HG03378 (cell line): ENCODE results near the gene PATL1.
"Not testable (repeated sequence)": the region's sequence is repeated elsewhere in the genome, so short reads cannot be mapped to it uniquely, and the experiment has no call there.

Source experiments
- ATAC-seq: cut with Tn5 transposase; IDR thresholded peaks from one replicate; pipeline ENCODE4 v1.9.1; 2021; ENCODE audit warnings: mild to moderate bottlenecking, moderate library complexity; ENCODE audit not compliant: unreplicated experiment

PATL1 gene

GRCh38 chr11:59676205-59676604 is 7.4 kb upstream of the PATL1 start:
- no peak for ATAC-seq

GRCh38 chr11:59674291-59674690 is 5.5 kb upstream of the PATL1 start:
- no peak for ATAC-seq

GRCh38 chr11:59673291-59673690 is 4.5 kb upstream of the PATL1 start:
- ATAC-seq, result no peak

GRCh38 chr11:59671471-59671870 is 2.6 kb upstream of the PATL1 start:
- ATAC-seq, result no peak

GRCh38 chr11:59669611-59670009 is 773 bp upstream of the PATL1 start:
- no peak for ATAC-seq

- ATAC-seq, result peak; percentile 6
These were observed 468 bp downstream of the PATL1 start for GRCh38 chr11:59668188-59668949.

GRCh38 chr11:59667812-59668187 is 1.0 kb downstream of the PATL1 start:
- no peak for ATAC-seq

- no peak for ATAC-seq
These were observed 1.9 kb downstream of the PATL1 start for GRCh38 chr11:59666969-59667368.

- no peak for ATAC-seq
These were observed 8.2 kb downstream of the PATL1 start for GRCh38 chr11:59660621-59661020.

GRCh38 chr11:59659981-59660380 is 8.9 kb downstream of the PATL1 start:
- ATAC-seq, result no peak

GRCh38 chr11:59658036-59658435 is 10.8 kb downstream of the PATL1 start:
- no peak for ATAC-seq

- ATAC-seq, result no peak
These were observed 13.9 kb downstream of the PATL1 start for GRCh38 chr11:59654893-59655292.

GRCh38 chr11:59647245-59647980 is 21.4 kb downstream of the PATL1 start:
- ATAC-seq, result no peak

GRCh38 chr11:59644528-59644927 is 24.3 kb downstream of the PATL1 start:
- no peak for ATAC-seq

- ATAC-seq, result no peak
These were observed 25.4 kb downstream of the PATL1 start for GRCh38 chr11:59643390-59643789.

GRCh38 chr11:59641156-59641555 is 27.7 kb downstream of the PATL1 start:
- ATAC-seq, result no peak

- no peak for ATAC-seq
These were observed 38.3 kb downstream of the PATL1 start for GRCh38 chr11:59630493-59630892.

- no peak for ATAC-seq
These were observed 38.8 kb downstream of the PATL1 start for GRCh38 chr11:59629996-59630395.

GRCh38 chr11:59626969-59627368 is 41.9 kb downstream of the PATL1 start:
- not testable (repeated sequence) for ATAC-seq

GRCh38 chr11:59625703-59626102 is 43.1 kb downstream of the PATL1 start:
- ATAC-seq, result no peak

- ATAC-seq, result no peak
These were observed 51.0 kb downstream of the PATL1 start for GRCh38 chr11:59617876-59618275.

- no peak for ATAC-seq
These were observed 52.3 kb downstream of the PATL1 start for GRCh38 chr11:59616396-59616982.
